ENCODE data around the gene JUNB.
"Not testable (repeated sequence)": the region's sequence is repeated elsewhere in the genome, so short reads cannot be mapped to it uniquely, and the experiment has no call there.

JUNB gene

GRCh38 chr19:12797141-12797587, 5.9 kb downstream of the JUNB start:
- Mint-ChIP-seq H3K36me3 (ENCODE audit: low read depth) (peaks cover 31% of the 10 kb centered on the region), H3K9me3 (no peaks in the 10 kb centered on the region), H3K4me1 (peaks cover 42% of the 10 kb centered on the region), H3K27ac (no peak overlapping the region), H3K4me3 (no peak overlapping the region), H3K27me3 (ENCODE audit: low read depth, poor library complexity) (no peaks in the 10 kb centered on the region)
- no peak for DNase-seq
- TF ChIP-seq CTCF (IDR thresholded peaks at IDR 0.05) = no peak

- H3K36me3 Mint-ChIP-seq (ENCODE audit: low read depth) = peaks cover 31% of the 10 kb centered on the region
- H3K27ac Mint-ChIP-seq = peak overlapping the region; percentile 72
- H3K4me3 Mint-ChIP-seq; H3K9me3 Mint-ChIP-seq; DNase-seq; H3K27me3 Mint-ChIP-seq (ENCODE audit: low read depth, poor library complexity): not testable (repeated sequence)
- peaks cover 46% of the 10 kb centered on the region for H3K4me1 Mint-ChIP-seq
Measured at GRCh38 chr19:12797607-12798006, 6.3 kb downstream of the JUNB start.

GRCh38 chr19:12799742-12800465, 8.6 kb downstream of the JUNB start:
- no peak for DNase-seq

GRCh38 chr19:12800466-12800770, 9.1 kb downstream of the JUNB start:
- Mint-ChIP-seq H3K9me3 (no peaks in the 10 kb centered on the region), H3K27ac (no peak overlapping the region), H3K4me1 (peaks cover 32% of the 10 kb centered on the region), H3K4me3 (peak overlapping the region; percentile 90), H3K36me3 (ENCODE audit: low read depth) (peaks cover 31% of the 10 kb centered on the region), H3K27me3 (ENCODE audit: low read depth, poor library complexity) (no peaks in the 10 kb centered on the region)
- TF ChIP-seq CTCF (IDR thresholded peaks at IDR 0.05) = no peak
- no peak for DNase-seq

More at GRCh38 chr19:12799742-12800465, 8.6 kb downstream of the JUNB start:
- H3K4me3 Mint-ChIP-seq = peak overlapping the region; percentile 90
- TF ChIP-seq CTCF (IDR thresholded peaks at IDR 0.05) = no peak
- H3K9me3 Mint-ChIP-seq = no peaks in the 10 kb centered on the region
- peaks cover 31% of the 10 kb centered on the region for H3K36me3 Mint-ChIP-seq (ENCODE audit: low read depth)
- H3K27me3 Mint-ChIP-seq (ENCODE audit: low read depth, poor library complexity) = no peaks in the 10 kb centered on the region
- peaks cover 32% of the 10 kb centered on the region for H3K4me1 Mint-ChIP-seq
- no peak overlapping the region for H3K27ac Mint-ChIP-seq

GRCh38 chr19:12800923-12801465, 9.7 kb downstream of the JUNB start:
- Mint-ChIP-seq H3K4me3 (peak overlapping the region; percentile 90), H3K4me1 (peaks cover 30% of the 10 kb centered on the region), H3K27ac (peak overlapping the region; percentile 39), H3K36me3 (ENCODE audit: low read depth) (peaks cover 31% of the 10 kb centered on the region), H3K9me3 (no peaks in the 10 kb centered on the region), H3K27me3 (ENCODE audit: low read depth, poor library complexity) (no peaks in the 10 kb centered on the region)
- TF ChIP-seq CTCF (IDR thresholded peaks at IDR 0.05) = no peak
- peak; percentile 66 for DNase-seq

- Mint-ChIP-seq H3K9me3 (no peaks in the 10 kb centered on the region), H3K4me3 (peak within 1 kb of the TSS; percentile 90), H3K36me3 (ENCODE audit: low read depth) (peaks cover 27% of the 10 kb centered on the region), H3K4me1 (peaks cover 30% of the 10 kb centered on the region), H3K27ac (peak within 1 kb of the TSS; percentile 61), H3K27me3 (ENCODE audit: low read depth, poor library complexity) (no peaks in the 10 kb centered on the region)
- peak; percentile 88 for DNase-seq
- no peak for TF ChIP-seq CTCF (IDR thresholded peaks at IDR 0.05)
Measured at GRCh38 chr19:12801466-12802266, 10.4 kb downstream of the JUNB start, which contains the start of the genes PRDX2 and THSD8. Gene PRDX2, minus strand, starts transcription at chr19:12801800. Its CDS starts 539 bp downstream, at chr19:12801261. Gene THSD8, plus strand, starts transcription at chr19:12802069. Its CDS starts 3 bp downstream, at chr19:12802072.
